ENCODE results near the gene UBAP1L. TPM values are rescaled to one million over a fixed set of nuclear protein-coding genes. Genes with fewer than 3 reads are reported as not detected.
A peak's percentile ranks its signal among the peaks of the same experiment; 100 is the strongest.
"Not testable (repeated sequence)": the region's sequence is repeated elsewhere in the genome, so short reads cannot be mapped to it uniquely, and the experiment has no call there.

Gene UBAP1L
- polyA plus RNA-seq, 1 experiment = 1.0 TPM

DNA sequence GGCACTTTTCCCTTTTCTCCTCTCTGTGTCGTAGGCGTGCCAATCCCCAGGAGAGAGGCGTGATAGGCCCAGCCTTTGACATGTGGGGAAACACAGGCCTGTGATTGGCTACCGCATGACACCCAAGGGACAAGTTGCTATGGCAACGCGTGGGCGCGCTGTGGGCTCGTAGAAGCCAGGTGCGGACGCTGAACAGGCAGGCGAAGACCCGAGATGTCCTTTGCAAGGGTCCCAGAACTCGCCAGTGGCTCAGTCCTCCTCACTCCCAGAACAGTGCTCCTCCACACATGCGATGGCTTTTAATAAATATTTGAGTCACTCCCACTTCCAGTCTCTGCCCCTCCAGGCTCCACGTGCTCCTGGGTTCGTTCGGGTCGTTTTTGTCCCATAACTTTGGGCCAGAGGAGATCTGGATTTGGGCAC, 65.6 kb downstream of the UBAP1L start:
- TF ChIP-seq, protein P1, sequence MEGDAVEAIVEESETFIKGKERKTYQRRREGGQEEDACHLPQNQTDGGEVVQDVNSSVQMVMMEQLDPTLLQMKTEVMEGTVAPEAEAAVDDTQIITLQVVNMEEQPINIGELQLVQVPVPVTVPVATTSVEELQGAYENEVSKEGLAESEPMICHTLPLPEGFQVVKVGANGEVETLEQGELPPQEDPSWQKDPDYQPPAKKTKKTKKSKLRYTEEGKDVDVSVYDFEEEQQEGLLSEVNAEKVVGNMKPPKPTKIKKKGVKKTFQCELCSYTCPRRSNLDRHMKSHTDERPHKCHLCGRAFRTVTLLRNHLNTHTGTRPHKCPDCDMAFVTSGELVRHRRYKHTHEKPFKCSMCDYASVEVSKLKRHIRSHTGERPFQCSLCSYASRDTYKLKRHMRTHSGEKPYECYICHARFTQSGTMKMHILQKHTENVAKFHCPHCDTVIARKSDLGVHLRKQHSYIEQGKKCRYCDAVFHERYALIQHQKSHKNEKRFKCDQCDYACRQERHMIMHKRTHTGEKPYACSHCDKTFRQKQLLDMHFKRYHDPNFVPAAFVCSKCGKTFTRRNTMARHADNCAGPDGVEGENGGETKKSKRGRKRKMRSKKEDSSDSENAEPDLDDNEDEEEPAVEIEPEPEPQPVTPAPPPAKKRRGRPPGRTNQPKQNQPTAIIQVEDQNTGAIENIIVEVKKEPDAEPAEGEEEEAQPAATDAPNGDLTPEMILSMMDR (IDR thresholded peaks at IDR 0.05; ENCODE audit: insufficient read depth, low read depth, low read length) = no peak
- CTCF ChIA-PET = interaction anchor here (1.7 to 10.8 kb wide), 3 partner anchors 16 to 52 kb away, joined by 6 to 301 read pairs (median 70); partner anchors contain the start of gene KBTBD13
- H3K4me3 ChIP-seq (ENCODE audit: low read depth, low read length) = peak overlapping the region; percentile 17
- H3K27me3 ChIP-seq (ENCODE audit: control insufficient read depth, insufficient read depth, low read length) = no peaks in the 10 kb centered on the region
- no peaks in the 10 kb centered on the region for H3K36me3 ChIP-seq (ENCODE audit: control insufficient read depth, insufficient read depth, low read length)
- peak; percentile 65 for DNase-seq (ENCODE audit: low read depth)
- POLR2A ChIA-PET = no interaction called here

DNA sequence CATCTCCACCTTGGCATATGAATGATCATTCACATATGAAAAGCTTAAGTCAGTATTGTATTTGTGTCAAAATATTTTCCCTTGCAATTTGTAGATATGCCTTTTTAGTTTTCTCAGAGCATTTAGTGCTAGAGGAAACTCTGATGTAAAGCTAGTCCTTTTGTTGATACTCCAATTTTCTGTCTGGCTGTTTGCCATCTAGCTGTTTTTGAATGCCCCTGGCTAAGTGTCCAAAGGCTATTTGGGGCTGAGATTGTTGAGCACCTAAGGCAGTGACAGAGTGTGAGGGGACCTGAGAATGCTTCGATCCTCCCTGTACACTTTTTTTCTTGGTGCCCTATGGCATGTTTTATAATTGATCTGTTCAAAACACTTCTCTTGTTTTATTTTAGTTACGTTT, 66.8 kb downstream of the UBAP1L start:
- Histone ChIP-seq H3K4me3 (ENCODE audit: low read depth, low read length) (no peak overlapping the region), H3K36me3 (ENCODE audit: control insufficient read depth, insufficient read depth, low read length) (no peaks in the 10 kb centered on the region), H3K27me3 (ENCODE audit: control insufficient read depth, insufficient read depth, low read length) (no peaks in the 10 kb centered on the region)
- TF ChIP-seq, protein P1 (IDR thresholded peaks at IDR 0.05; ENCODE audit: insufficient read depth, low read depth, low read length) = no peak
- ChIA-PET CTCF (interaction anchor here (0.6 to 10.8 kb wide), 4 partner anchors 14 to 55 kb away, joined by 3 to 301 read pairs (median 5); partner anchors contain the start of gene KBTBD13), POLR2A (interaction anchor here (0.5 kb wide), 1 partner anchor 182 kb away, joined by 3 read pairs; no protein-coding TSS in a partner anchor)
- no peak for DNase-seq (ENCODE audit: low read depth)

DNA sequence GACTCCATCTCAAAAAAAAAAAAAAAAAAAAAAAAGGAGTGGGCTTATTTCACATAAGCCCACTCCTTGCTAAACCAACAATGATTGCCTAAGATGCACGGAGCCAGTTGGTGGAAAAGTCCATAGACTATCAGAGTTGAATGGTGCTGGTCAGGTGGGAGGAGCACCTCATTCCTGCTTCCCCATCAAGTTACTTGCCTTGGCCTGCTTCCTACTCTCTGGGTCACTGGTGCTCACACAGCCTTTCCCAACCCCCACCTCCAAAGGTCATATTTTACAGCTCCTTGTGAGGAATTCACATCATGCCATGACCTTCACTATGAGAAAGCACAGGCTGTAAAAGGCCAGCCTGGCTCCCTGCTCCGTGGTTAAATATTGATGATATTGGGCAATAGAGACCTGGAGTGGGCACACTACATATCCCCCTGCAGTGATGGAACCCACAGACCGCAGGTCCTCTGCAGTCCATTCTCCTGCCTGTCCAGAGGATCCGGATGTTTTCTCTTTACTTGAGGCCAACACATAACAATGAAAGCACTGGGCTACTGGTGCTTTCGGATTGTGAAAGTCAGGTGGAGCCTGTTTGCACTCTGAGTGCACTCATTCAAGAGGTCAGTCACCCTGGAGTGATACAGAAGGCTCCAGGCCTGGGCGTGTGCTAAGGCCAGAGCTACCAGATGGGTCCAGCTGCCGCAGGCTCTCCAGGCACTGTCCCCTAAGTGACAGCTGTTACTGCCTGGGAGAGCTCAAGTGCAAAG, 70.1 kb downstream of the UBAP1L start, which contains the start of gene SLC51B:
TSS of gene SLC51B (plus strand) at position 664 of the 758 bp plus-strand sequence. CDS start 4,618 bp downstream, outside the sequence.
- CTCF ChIA-PET = interaction anchor here (0.9 to 4.4 kb wide), 4 partner anchors 9 to 38 kb away, joined by 3 to 31 read pairs (median 18); no protein-coding TSS in a partner anchor
- POLR2A ChIA-PET = no interaction called here
- TF ChIP-seq, protein P1 (IDR thresholded peaks at IDR 0.05; ENCODE audit: insufficient read depth, low read depth, low read length) = no peak
- Histone ChIP-seq H3K27me3 (ENCODE audit: control insufficient read depth, insufficient read depth, low read length) (no peaks in the 10 kb centered on the region), H3K4me3 (ENCODE audit: low read depth, low read length) (no peak within 1 kb of the TSS), H3K36me3 (ENCODE audit: control insufficient read depth, insufficient read depth, low read length) (no peaks in the 10 kb centered on the region)
- no peak for DNase-seq (ENCODE audit: low read depth)

- POLR2A ChIA-PET; H3K4me3 ChIP-seq (ENCODE audit: low read depth, low read length); H3K36me3 ChIP-seq (ENCODE audit: control insufficient read depth, insufficient read depth, low read length); DNase-seq (ENCODE audit: low read depth); H3K27me3 ChIP-seq (ENCODE audit: control insufficient read depth, insufficient read depth, low read length): not testable (repeated sequence)
- CTCF ChIA-PET = interaction anchor here (0.9 to 4.4 kb wide), 5 partner anchors 10 to 39 kb away, joined by 3 to 31 read pairs (median 5); no protein-coding TSS in a partner anchor
Observed at GRCh38 chr15:65044218-65044617, 70.8 kb downstream of the UBAP1L start.

DNA sequence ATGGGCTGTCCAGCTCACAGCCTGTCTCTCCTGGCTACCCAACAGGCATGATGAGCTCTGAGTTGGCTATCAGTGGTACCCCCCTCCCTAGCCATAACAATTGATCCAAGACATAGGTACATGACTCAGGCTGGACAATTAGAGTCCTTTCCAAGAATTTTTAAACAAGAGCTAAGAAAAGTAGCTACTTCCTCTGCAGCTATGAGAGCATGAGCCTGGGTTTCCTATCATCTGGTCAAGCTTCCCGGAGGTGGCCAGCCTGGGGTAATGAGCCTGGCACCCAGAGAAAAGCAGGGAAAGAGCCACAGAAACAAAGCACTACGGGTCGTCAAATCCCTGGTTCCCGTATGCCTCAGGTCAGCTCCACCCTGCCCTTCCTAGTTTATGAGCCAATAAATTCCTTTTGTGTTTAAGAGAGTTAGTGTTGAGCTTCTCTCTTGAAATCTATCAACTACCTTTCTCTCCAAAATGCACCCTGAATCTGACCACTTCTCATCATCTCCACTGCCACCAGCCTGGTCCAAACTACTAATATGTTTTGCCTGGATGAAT, 72.1 kb downstream of the UBAP1L start:
- ChIA-PET POLR2A (no interaction called here), CTCF (interaction anchor here (1.1 to 4.4 kb wide), 6 partner anchors 9 to 312 kb away, joined by 3 to 31 read pairs (median 6); no protein-coding TSS in a partner anchor)
- TF ChIP-seq, protein P1 (IDR thresholded peaks at IDR 0.05; ENCODE audit: insufficient read depth, low read depth, low read length) = no peak
- Histone ChIP-seq H3K36me3 (ENCODE audit: control insufficient read depth, insufficient read depth, low read length) (no peaks in the 10 kb centered on the region), H3K4me3 (ENCODE audit: low read depth, low read length) (no peak overlapping the region), H3K27me3 (ENCODE audit: control insufficient read depth, insufficient read depth, low read length) (no peaks in the 10 kb centered on the region)
- no peak for DNase-seq (ENCODE audit: low read depth)

Small RNAs within 50 kb of the gene (small RNA-seq; reads per million reads assigned to genes)
- gene AC013553.1 (ENCODE audit: insufficient read length, low read depth, low replicate concordance) = not detected

Other genes with a start within 250 kb of the UBAP1L start
- gene ANKDD1A, start 203.3 kb downstream of the UBAP1L start, polyA plus RNA-seq (2011; rRNA removed) = 2.9 and 4.9 TPM in 2 replicates
- 54.7 and 59.9 TPM in 2 replicates for gene SPG21, start 125.3 kb downstream of the UBAP1L start, polyA plus RNA-seq (2011; rRNA removed)
- 6.4 and 9.6 TPM in 2 replicates for gene MTFMT, start 85.6 kb downstream of the UBAP1L start, polyA plus RNA-seq (2011; rRNA removed)
- not detected in 2 replicates for gene SLC51B, start 69.8 kb downstream of the UBAP1L start, polyA plus RNA-seq (2011; rRNA removed)
- gene RASL12, start 47.2 kb downstream of the UBAP1L start, polyA plus RNA-seq (2011; rRNA removed) = 0.12 and 0.16 TPM in 2 replicates
- not detected in 2 replicates for gene KBTBD13, start 38.5 kb downstream of the UBAP1L start, polyA plus RNA-seq (2011; rRNA removed)
- gene PDCD7, start 18.6 kb upstream of the UBAP1L start, polyA plus RNA-seq (2011; rRNA removed) = 11.8 and 12.0 TPM in 2 replicates
- gene CLPX, start 70.1 kb upstream of the UBAP1L start, polyA plus RNA-seq (2011; rRNA removed) = 13.3 and 29.7 TPM in 2 replicates
- gene CILP, start 96.3 kb upstream of the UBAP1L start, polyA plus RNA-seq (2011; rRNA removed) = 0.07 and 0.09 TPM in 2 replicates
- gene PARP16, start 171.7 kb upstream of the UBAP1L start, polyA plus RNA-seq (2011; rRNA removed) = 5.1 and 5.2 TPM in 2 replicates
- gene RNU5A-1, start 180.9 kb upstream of the UBAP1L start, polyA plus RNA-seq (2011; rRNA removed) = not detected in 2 replicates
- not detected in 2 replicates for gene RNU5B-1, start 189.5 kb upstream of the UBAP1L start, polyA plus RNA-seq (2011; rRNA removed)

All from BJ (cell line).